Mesendoderm (in vitro differentiated cells): Measurements from ENCODE around the gene EVA1C. TPM values are rescaled to one million over a fixed set of nuclear protein-coding genes. Genes with fewer than 3 reads are reported as not detected.
"Not testable (repeated sequence)": the region's sequence is repeated elsewhere in the genome, so short reads cannot be mapped to it uniquely, and the experiment has no call there.

Source experiments
- DNase-seq: peaks from one replicate; pipeline ENCODE4 v3.0.0; 2013
- H2AK5ac ChIP-seq: 2 replicates; pipeline ENCODE4 v1.6.1; 2013; ENCODE audit warnings: low read length, inconsistent platforms
- H2BK120ac ChIP-seq: 2 replicates; pipeline ENCODE4 v1.6.1; 2013; ENCODE audit warnings: low read depth, mild to moderate bottlenecking, low read length, moderate library complexity, mixed read lengths
- H2BK15ac ChIP-seq: replicated peaks from 2 replicates; pipeline ENCODE4 v1.6.1; 2013; ENCODE audit warnings: low read depth, mild to moderate bottlenecking, moderate library complexity
- H2BK5ac ChIP-seq: 2 replicates; pipeline ENCODE4 v1.6.1; 2013; ENCODE audit warnings: low read length, inconsistent platforms
- H3K18ac ChIP-seq: 2 replicates; pipeline ENCODE4 v1.6.1; 2013; ENCODE audit warnings: mild to moderate bottlenecking, low read length, mixed read lengths
- H3K23ac ChIP-seq: one replicate; pipeline ENCODE4 v1.6.1; 2013; ENCODE audit warnings: low read length
- H3K27ac ChIP-seq: 2 replicates; pipeline ENCODE4 v1.5.1; 2013; ENCODE audit warnings: low read depth, mild to moderate bottlenecking, inconsistent platforms, low read length, moderate library complexity
- H3K27me3 ChIP-seq: 2 replicates; pipeline ENCODE4 v1.6.1; 2013; ENCODE audit warnings: low read length, control low read depth, mild to moderate bottlenecking, inconsistent platforms; ENCODE audit not compliant: insufficient read depth, poor library complexity
- H3K36me3 ChIP-seq: 2 replicates; pipeline ENCODE4 v1.6.1; 2013; ENCODE audit warnings: low read length, inconsistent platforms; ENCODE audit not compliant: control insufficient read depth, insufficient read depth
- H3K4ac ChIP-seq: one replicate; pipeline ENCODE4 v1.6.1; 2013; ENCODE audit warnings: low read depth, mild to moderate bottlenecking, low read length, moderate library complexity
- H3K4me1 ChIP-seq: 2 replicates; pipeline ENCODE4 v1.6.1; 2013; ENCODE audit warnings: low read depth, low read length, inconsistent platforms; ENCODE audit not compliant: control insufficient read depth
- H3K4me2 ChIP-seq: 2 replicates; pipeline ENCODE4 v1.6.1; 2013; ENCODE audit warnings: low read length
- H3K4me3 ChIP-seq: 2 replicates; pipeline ENCODE4 v1.5.1; 2013; ENCODE audit warnings: mild to moderate bottlenecking, low read length
- H3K56ac ChIP-seq: one replicate; pipeline ENCODE4 v1.6.1; 2013; ENCODE audit warnings: low read length
- H3K79me1 ChIP-seq: 2 replicates; pipeline ENCODE4 v1.6.1; 2013; ENCODE audit warnings: low read length, inconsistent platforms
- H3K79me2 ChIP-seq: 2 replicates; pipeline ENCODE4 v1.6.1; 2013; ENCODE audit warnings: mild to moderate bottlenecking, low read length; ENCODE audit not compliant: control insufficient read depth, insufficient read depth
- H3K9ac ChIP-seq: 2 replicates; pipeline ENCODE4 v1.6.1; 2013; ENCODE audit warnings: low read length, inconsistent platforms
- H4K5ac ChIP-seq: one replicate; pipeline ENCODE4 v1.6.1; 2013; ENCODE audit warnings: low read length
- H4K8ac ChIP-seq: one replicate; pipeline ENCODE4 v1.6.1; 2013; ENCODE audit warnings: low read depth, mild to moderate bottlenecking, control low read depth, low read length, moderate library complexity
- WGBS: extraction: QIAGEN DNeasy Blood & Tissue Kit; methylation state at CpG from one replicate; pipeline ENCODE4 v1.1.7; 2013; ENCODE audit warnings: low lambda C conversion rate, missing lambda C conversion rate; ENCODE audit not compliant: insufficient coverage; ENCODE audit errors: extremely low coverage; 5-methylcytosine and 5-hydroxymethylcytosine counted together
- small RNA-seq: library from polyadenylated mRNA; stranded (forward); fragments of <200 nt; extraction: miRNeasy Mini kit (QIAGEN cat#:217004); gene quantifications from one replicate; pipeline ENCODE3, GENCODE V24; 2013; ENCODE audit not compliant: insufficient read depth

Gene EVA1C

GRCh38 chr21:32561476-32561875 is 149.0 kb downstream of the EVA1C start:
- H3K4me3 ChIP-seq, H3K79me1 ChIP-seq, H4K5ac ChIP-seq, H2BK15ac ChIP-seq, H3K9ac ChIP-seq, H3K79me2 ChIP-seq, H3K18ac ChIP-seq, H3K36me3 ChIP-seq, H3K4ac ChIP-seq, H3K27me3 ChIP-seq, H3K23ac ChIP-seq, H2BK5ac ChIP-seq, H2BK120ac ChIP-seq, H3K4me2 ChIP-seq, H4K8ac ChIP-seq, H3K4me1 ChIP-seq, H3K56ac ChIP-seq, H3K27ac ChIP-seq, H2AK5ac ChIP-seq: not testable (repeated sequence)
- peak; percentile 58 for DNase-seq
- WGBS: no CpG with 5 or more reads among the region's 1 CpG

GRCh38 chr21:32562426-32562825 is 149.9 kb downstream of the EVA1C start:
- no peak overlapping the region for H2BK5ac ChIP-seq
- H2AK5ac ChIP-seq: no peak overlapping the region
- no peak overlapping the region for H3K4me3 ChIP-seq
- peak; percentile 65 for DNase-seq
- no peak overlapping the region for H3K9ac ChIP-seq
- no peak overlapping the region for H3K27ac ChIP-seq
- no peak overlapping the region for H3K4ac ChIP-seq
- H3K56ac ChIP-seq: no peak overlapping the region
- H2BK15ac ChIP-seq: no peak overlapping the region
- no peak overlapping the region for H3K4me2 ChIP-seq
- no peak overlapping the region for H2BK120ac ChIP-seq
- no peak overlapping the region for H3K23ac ChIP-seq
- H3K79me1 ChIP-seq: no peaks in the 10 kb centered on the region
- no peaks in the 10 kb centered on the region for H3K27me3 ChIP-seq
- peak overlapping the region; percentile 56 for H4K8ac ChIP-seq
- no peak overlapping the region for H4K5ac ChIP-seq
- H3K18ac ChIP-seq: peak overlapping the region; percentile 68
- WGBS: no CpG with 5 or more reads among the region's 5 CpGs
- H3K36me3 ChIP-seq: no peaks in the 10 kb centered on the region
- no peaks in the 10 kb centered on the region for H3K79me2 ChIP-seq
- peaks cover 4% of the 10 kb centered on the region for H3K4me1 ChIP-seq

- no peak overlapping the region for H3K23ac ChIP-seq
- no peak for DNase-seq
- H2BK5ac ChIP-seq: no peak overlapping the region
- no peak overlapping the region for H2BK120ac ChIP-seq
- H3K27me3 ChIP-seq: no peaks in the 10 kb centered on the region
- H3K79me2 ChIP-seq: no peaks in the 10 kb centered on the region
- no peak overlapping the region for H3K56ac ChIP-seq
- no peak overlapping the region for H2BK15ac ChIP-seq
- H3K18ac ChIP-seq: no peak overlapping the region
- WGBS: no CpG with 5 or more reads among the region's 2 CpGs
- no peak overlapping the region for H4K5ac ChIP-seq
- no peak overlapping the region for H2AK5ac ChIP-seq
- no peak overlapping the region for H3K4me2 ChIP-seq
- no peaks in the 10 kb centered on the region for H3K79me1 ChIP-seq
- no peak overlapping the region for H3K4me3 ChIP-seq
- H3K36me3 ChIP-seq: no peaks in the 10 kb centered on the region
- H3K4ac ChIP-seq: no peak overlapping the region
- H3K9ac ChIP-seq: no peak overlapping the region
- no peak overlapping the region for H4K8ac ChIP-seq
- no peak overlapping the region for H3K27ac ChIP-seq
- H3K4me1 ChIP-seq: peaks cover 4% of the 10 kb centered on the region
These were observed 150.4 kb downstream of the EVA1C start for GRCh38 chr21:32562915-32563314.

Small RNA genes within 50 kb of the gene (small RNA-seq; reads per million reads assigned to genes)
- gene RF00438 (not detected), gene RNA5SP490 (0.54 reads per million), gene SNORA80A (1.4 reads per million)
